MM.1S (cell line): Measurements from ENCODE around the gene ATP13A2.

ENCODE experiments used
- CTCF ChIP-seq: fragments of 300-600 bp; sonication (generic); IDR thresholded peaks from 2 replicates; pipeline ENCODE4 v1.5.1; 2016; ENCODE audit warnings: antibody characterized with exemption, low read length, mixed read lengths
- EZH2 ChIP-seq: fragments of 300-600 bp; sonication (generic); optimal IDR thresholded peaks from 2 replicates; pipeline ENCODE3; 2017; ENCODE audit warnings: low read depth, mild to moderate bottlenecking, antibody characterized with exemption, low read length, mixed read lengths

- TF ChIP-seq CTCF, result no peak
- TF ChIP-seq EZH2, result no peak
These were observed 11.9 kb downstream of the ATP13A2 start for GRCh38 chr1:16999863-17000262.
